Endodermal cell (in vitro differentiated cells): ENCODE measurements around the gene MINDY4B. TPM values are rescaled to one million over a fixed set of nuclear protein-coding genes. Genes with fewer than 3 reads are reported as not detected.

Source experiments
- DNase-seq: peaks from one replicate; pipeline ENCODE4 v3.0.0-alpha.2; 2017
- H3K27ac ChIP-seq: 2 replicates; pipeline ENCODE4 v1.5.1; 2013; ENCODE audit warnings: mild to moderate bottlenecking, low read depth, low read length, moderate library complexity
- H3K27me3 ChIP-seq: 2 replicates; pipeline ENCODE4 v1.6.1; 2013; ENCODE audit warnings: mild to moderate bottlenecking, low read length, moderate library complexity; ENCODE audit not compliant: insufficient read depth, control insufficient read depth, poor library complexity, severe bottlenecking
- H3K36me3 ChIP-seq: 2 replicates; pipeline ENCODE4 v1.7.0; 2013; ENCODE audit warnings: mild to moderate bottlenecking, low read length, moderate library complexity; ENCODE audit not compliant: control insufficient read depth, insufficient read depth
- H3K4me1 ChIP-seq: one replicate; pipeline ENCODE4 v1.7.0; 2013; ENCODE audit warnings: low read length; ENCODE audit not compliant: control insufficient read depth, insufficient read depth
- H3K4me3 ChIP-seq: 2 replicates; pipeline ENCODE4 v1.5.1; 2013; ENCODE audit warnings: mild to moderate bottlenecking, low read length, moderate library complexity
- H3K9ac ChIP-seq: 2 replicates; pipeline ENCODE4 v1.6.1; 2013; ENCODE audit warnings: mild to moderate bottlenecking, low read length, moderate library complexity; ENCODE audit not compliant: poor library complexity, severe bottlenecking; ENCODE audit errors: extremely low read depth
- H3K9me3 ChIP-seq: 2 replicates; pipeline ENCODE4 v1.6.1; 2013; ENCODE audit warnings: mild to moderate bottlenecking, low read length, moderate library complexity; ENCODE audit not compliant: control insufficient read depth
- H3K27ac Mint-ChIP-seq: 2 replicates; pipeline ENCODE4 v1.8.0; 2020; ENCODE audit warnings: mixed read lengths
- H3K27me3 Mint-ChIP-seq: 2 replicates; pipeline ENCODE4 v1.8.0; 2021; ENCODE audit warnings: mild to moderate bottlenecking, mixed read lengths; ENCODE audit not compliant: insufficient read depth
- H3K36me3 Mint-ChIP-seq: 2 replicates; pipeline ENCODE4 v1.8.0; 2020; ENCODE audit warnings: low read depth, mixed read lengths
- H3K4me1 Mint-ChIP-seq: 2 replicates; pipeline ENCODE4 v1.8.0; 2020; ENCODE audit warnings: mixed read lengths
- H3K4me3 Mint-ChIP-seq: 2 replicates; pipeline ENCODE4 v1.8.0; 2020; ENCODE audit warnings: mild to moderate bottlenecking, moderate library complexity, mixed read lengths
- H3K9me3 Mint-ChIP-seq: 2 replicates; pipeline ENCODE4 v1.8.0; 2020; ENCODE audit warnings: mild to moderate bottlenecking, mixed read lengths
- CTCF ChIP-seq: fragments of 200-600 bp; sonication (generic); conservative IDR thresholded peaks from 2 replicates; pipeline ENCODE4 v1.5.0; 2021; ENCODE audit warnings: antibody characterized with exemption, mild to moderate bottlenecking
- WGBS, 2 experiments: methylation state at CpG; one replicate each; pipeline versions ENCODE4 v1.1.5 to v1.1.7; 2013; ENCODE audit warnings: missing lambda C conversion rate in 2 of 2, mixed read lengths in 1 of 2; ENCODE audit not compliant: insufficient coverage in 1 of 2, insufficient read length in 1 of 2; 5-methylcytosine and 5-hydroxymethylcytosine counted together
- total RNA-seq, 2 donors: library from RNA; stranded (reverse); fragmentation: NEBNext Ultra II Directional in 1 of 2; extraction: Animal tissue kit (Norgen Biotek cat#: 25700) in 1 of 2; gene quantifications; 2 replicates in 1 of 2; 3 replicates in 1 of 2; pipeline ENCODE4 v1.2.1, GENCODE V29; 2021

MINDY4B gene
- total RNA-seq, 2 donors from 2014 or later, result not detected

DNA sequence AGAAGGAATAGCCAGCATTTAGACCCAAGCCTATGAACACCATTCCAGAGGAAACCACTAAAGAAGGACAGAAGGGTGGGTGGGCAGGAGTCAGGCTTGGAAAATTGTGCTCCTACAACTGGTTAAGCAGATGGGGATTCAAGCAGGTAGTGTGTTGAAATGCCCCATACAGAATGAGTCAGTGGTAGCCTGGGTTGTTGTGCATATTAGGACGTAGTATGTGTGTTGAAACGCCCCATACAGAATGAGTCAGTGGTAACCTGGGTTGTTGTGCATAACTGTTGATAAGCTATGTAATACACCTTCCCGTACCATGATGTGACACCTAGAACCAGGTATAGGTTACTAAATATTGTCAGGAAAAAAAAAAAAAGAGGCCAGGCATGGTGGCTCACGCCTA is 34.0 kb downstream of the MINDY4B start:
- Mint-ChIP-seq H3K27me3 (no peaks in the 10 kb centered on the region), H3K36me3 (no peaks in the 10 kb centered on the region), H3K4me3 (no peak overlapping the region), H3K4me1 (no peaks in the 10 kb centered on the region), H3K27ac (no peak overlapping the region), H3K9me3 (peaks cover under 1% of the 10 kb centered on the region)
- TF ChIP-seq CTCF, result no peak
- DNase-seq, result no peak
- Histone ChIP-seq H3K4me3 (no peak overlapping the region), H3K4me1 (no peaks in the 10 kb centered on the region), H3K36me3 (no peaks in the 10 kb centered on the region), H3K27me3 (no peaks in the 10 kb centered on the region), H3K27ac (no peak overlapping the region), H3K9ac (no peak overlapping the region), H3K9me3 (no peaks in the 10 kb centered on the region)
- WGBS, 2 experiments, result 95 to 100% methylated on average over 1 to 4 of the region's 4 CpGs

DNA sequence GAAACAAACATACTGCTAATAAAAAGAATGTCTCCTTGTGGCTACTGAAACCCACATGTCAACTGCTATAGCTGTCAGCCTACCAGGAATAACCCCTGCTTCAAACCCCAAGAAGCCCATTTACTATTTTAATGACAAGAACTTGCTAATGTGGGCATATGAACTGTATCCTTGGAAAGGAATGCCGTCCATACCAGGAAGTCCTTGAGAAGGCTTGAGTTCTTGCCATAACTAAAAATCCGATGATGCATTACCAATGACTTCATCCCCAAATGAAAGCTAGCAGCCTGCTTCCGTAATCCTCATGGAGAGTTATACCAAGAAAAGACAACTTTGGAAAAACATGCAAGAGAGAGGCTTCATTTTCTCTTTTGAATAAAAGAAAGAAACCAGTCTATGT is 34.8 kb downstream of the MINDY4B start:
- no peaks in the 10 kb centered on the region for H3K27me3 ChIP-seq
- H3K36me3 ChIP-seq, result no peaks in the 10 kb centered on the region
- no peak for DNase-seq
- no peak overlapping the region for H3K4me3 Mint-ChIP-seq
- H3K4me1 ChIP-seq, result no peaks in the 10 kb centered on the region
- WGBS, 2 experiments, result 84 to 91% methylated on average over 3 of the region's 3 CpGs
- H3K27ac ChIP-seq, result no peak overlapping the region
- H3K4me3 ChIP-seq, result no peak overlapping the region
- H3K27ac Mint-ChIP-seq, result no peak overlapping the region
- peaks cover 2% of the 10 kb centered on the region for H3K9me3 Mint-ChIP-seq
- H3K9me3 ChIP-seq, result no peaks in the 10 kb centered on the region
- no peaks in the 10 kb centered on the region for H3K36me3 Mint-ChIP-seq
- H3K9ac ChIP-seq, result no peak overlapping the region
- TF ChIP-seq CTCF, result no peak
- peaks cover under 1% of the 10 kb centered on the region for H3K4me1 Mint-ChIP-seq
- H3K27me3 Mint-ChIP-seq, result no peaks in the 10 kb centered on the region

DNA sequence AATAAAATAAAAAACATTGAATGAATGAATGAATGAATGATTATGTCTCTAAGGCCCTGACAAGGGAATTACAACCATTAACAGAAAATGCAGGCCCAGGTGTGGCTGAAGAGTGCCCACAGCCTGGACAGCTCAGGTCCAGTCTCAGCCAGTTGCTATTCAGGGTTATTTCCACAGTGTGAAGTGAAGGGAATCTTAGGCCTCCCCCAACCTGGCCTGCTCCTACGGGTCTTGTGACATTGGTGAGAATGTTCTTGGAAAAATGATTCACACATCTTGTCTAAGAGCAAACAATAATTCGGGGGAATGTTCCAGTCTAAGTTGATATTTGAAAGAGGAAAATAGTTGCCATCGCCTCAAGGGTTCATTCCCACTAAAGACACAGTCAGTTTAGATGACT is 37.0 kb downstream of the MINDY4B start:
- Mint-ChIP-seq H3K27ac (no peak overlapping the region), H3K27me3 (no peaks in the 10 kb centered on the region), H3K4me3 (no peak overlapping the region)

More for the DNA sequence above, 37.0 kb downstream of the MINDY4B start:
- no peaks in the 10 kb centered on the region for H3K4me1 ChIP-seq
- H3K27me3 ChIP-seq, result no peaks in the 10 kb centered on the region
- H3K9ac ChIP-seq, result no peak overlapping the region
- DNase-seq, result no peak
- Mint-ChIP-seq H3K9me3 (peaks cover 5% of the 10 kb centered on the region), H3K36me3 (peaks cover 2% of the 10 kb centered on the region), H3K4me1 (peaks cover 1% of the 10 kb centered on the region)
- no peaks in the 10 kb centered on the region for H3K36me3 ChIP-seq
- 95 to 100% methylated on average over 3 of the region's 3 CpGs for WGBS, 2 experiments
- H3K4me3 ChIP-seq, result no peak overlapping the region
- no peaks in the 10 kb centered on the region for H3K9me3 ChIP-seq
- TF ChIP-seq CTCF, result no peak
- H3K27ac ChIP-seq, result no peak overlapping the region
